GM12878 (cell line): ENCODE measurements around the gene DNAJA2. TPM values are rescaled to one million over a fixed set of nuclear protein-coding genes. Genes with fewer than 3 reads are reported as not detected.

ENCODE experiments used
- ATAC-seq: fragments of 200-7000 bp; cut with Tn5 transposase; 3 replicates; pipeline ENCODE4 v1.9.1; 2020; ENCODE audit warnings: mild to moderate bottlenecking, moderate library complexity
- BruUV-seq: library from RNA; stranded (reverse); fragments of 400-500 nt; replicated peaks from 2 replicates; lab custom pipeline; 2021; lab: Mats Ljungman, UMichigan
- CTCF ChIA-PET: fragments of 300-600 bp; sonication (Branson Sonifier 250); formaldehyde crosslinking; extraction: SDS; loops from one replicate; lab custom pipeline; 2021; ENCODE audit warnings: inconsistent platforms; lab: Yijun Ruan, JAX
- POLR2A ChIA-PET: fragments of 350-600 bp; formaldehyde crosslinking; extraction: SDS; loops from one replicate; lab custom pipeline; 2021; ENCODE audit warnings: inconsistent platforms; lab: Charles Lee
- RAD21 ChIA-PET: fragments of 300-600 bp; sonication (Branson Sonifier 250); formaldehyde crosslinking; loops from one replicate; lab custom pipeline; 2023; ENCODE audit warnings: antibody characterized with exemption; ENCODE audit not compliant: unreplicated experiment; lab: Charles Lee
- SMC1A ChIA-PET: fragments of 300-600 bp; sonication (Branson Sonifier 250); formaldehyde crosslinking; loops from one replicate; lab custom pipeline; 2023; ENCODE audit not compliant: unreplicated experiment, uncharacterized antibody; lab: Charles Lee
- DNase-seq: peaks from one replicate; pipeline ENCODE4 v3.0.0-alpha.2; 2011; ENCODE audit warnings: low read depth, low spot score
- FAIRE-seq: peaks from 3 replicates; lab custom pipeline; 2011; peaks lifted over from hg19 to GRCh38; lab: Jason Lieb, UNC
- H2AFZ ChIP-seq: 2 replicates; pipeline ENCODE4 v1.6.0; 2011; ENCODE audit warnings: low read depth, low read length, control low read depth; ENCODE audit not compliant: control insufficient read depth
- H3K27ac ChIP-seq: 2 replicates; pipeline ENCODE4 v1.5.1; 2011; ENCODE audit warnings: control low read depth; ENCODE audit not compliant: control insufficient read depth, insufficient read depth
- H3K27me3 ChIP-seq, 2 experiments: replicated peaks in 1 of 2; 2 replicates each; pipeline versions ENCODE4 v1.6.0 to v1.6.1; 2011; ENCODE audit warnings: low read length in 1 of 2; ENCODE audit not compliant: control insufficient read depth in 2 of 2, insufficient read depth in 2 of 2
- H3K36me3 ChIP-seq, 2 experiments: 2 replicates each; pipeline ENCODE4 v1.5.1; 2011; ENCODE audit warnings: low read length in 1 of 2; ENCODE audit not compliant: control insufficient read depth in 2 of 2, insufficient read depth in 2 of 2
- H3K4me1 ChIP-seq: 2 replicates; pipeline ENCODE4 v1.6.1; 2011; ENCODE audit warnings: mild to moderate bottlenecking, low read length, moderate library complexity, mixed read lengths; ENCODE audit not compliant: control insufficient read depth, insufficient read depth
- H3K4me2 ChIP-seq: 2 replicates; pipeline ENCODE4 v1.6.0; 2011; ENCODE audit warnings: control low read depth; ENCODE audit not compliant: control insufficient read depth, insufficient read depth
- H3K4me3 ChIP-seq: fragments of 200-600 bp; sonication (generic); 2 replicates; pipeline ENCODE4 v1.5.1; 2016
- H3K79me2 ChIP-seq: 2 replicates; pipeline ENCODE4 v1.6.0; 2011; ENCODE audit warnings: low read length; ENCODE audit not compliant: control insufficient read depth, insufficient read depth
- H3K9ac ChIP-seq: 2 replicates; pipeline ENCODE4 v1.8.0; 2011; ENCODE audit warnings: low read length, control low read depth, mixed read lengths; ENCODE audit not compliant: control insufficient read depth, insufficient read depth
- H3K9me3 ChIP-seq: replicated peaks from 3 replicates; pipeline ENCODE4 v1.5.1; 2011; ENCODE audit warnings: mild to moderate bottlenecking, low read length; ENCODE audit not compliant: control insufficient read depth, insufficient read depth
- H4K20me1 ChIP-seq: 2 replicates; pipeline ENCODE4 v1.6.0; 2011; ENCODE audit not compliant: control insufficient read depth, insufficient read depth
- ASH2L ChIP-seq: fragments of 300-600, 200-600 bp; sonication (generic); IDR thresholded peaks from 2 replicates; pipeline ENCODE4 v1.6.1; 2017; ENCODE audit warnings: low read depth, mild to moderate bottlenecking, borderline replicate concordance
- TBL1XR1 ChIP-seq: IDR thresholded peaks from 2 replicates; pipeline ENCODE4 v1.6.1; 2012; ENCODE audit warnings: low read depth, low read length, improper control_type of control experiment
- WGBS: methylation state at CpG from one replicate; pipeline ENCODE4 v1.1.6; 2016; ENCODE audit warnings: low lambda C conversion rate; ENCODE audit not compliant: insufficient replicate concordance, insufficient coverage; ENCODE audit errors: missing lambda C conversion rate; 5-methylcytosine and 5-hydroxymethylcytosine counted together
- in situ Hi-C: fragments of 300-500 bp; cut with MboI; formaldehyde crosslinking; loops from 9 replicates; pipeline ENCODE4 v1.14.3; 2018; ENCODE audit warnings: mixed read lengths
- intact Hi-C: fragments of 100-400 bp; cut with micrococcal nuclease; formaldehyde crosslinking; loops from one replicate; pipeline ENCODE4 v1.14.2; 2022; ENCODE audit not compliant: unreplicated experiment
- polyA plus RNA-seq, 11 experiments: library from polyadenylated mRNA; depleted of rRNA in 4 of 11; unstranded in 6 of 11; stranded (reverse) in 5 of 11; fragments of >200 nt; fragmentation: Nextera tagmentation in 4 of 11; fragmentation: Illumina TruSeq in 1 of 11; extraction: Ambion mirVana in 4 of 11; extraction: Trizol in 1 of 11; gene quantifications; 1 replicate in 1 of 11; 2 replicates in 10 of 11; pipeline versions ENCODE4 v1.2.1 to v1.2.3, GENCODE V29; 2011 to 2016; ENCODE audit warnings: inconsistent platforms in 2 of 11, missing spikeins in 2 of 11, low read depth in 1 of 11
- total RNA-seq, 4 experiments: library from RNA; depleted of rRNA in 3 of 4; stranded (reverse); fragments of >200 nt in 3 of 4; fragmentation: Illumina TruSeq in 1 of 4; extraction: Trizol in 1 of 4; gene quantifications; 2 replicates each; pipeline versions ENCODE4 v1.2.1 to v1.2.3, GENCODE V29; 2013 to 2021
- TF ChIP-seq, protein P1 (sequence below): IDR thresholded peaks from 2 replicates; pipeline ENCODE4 v1.6.1; 2011; ENCODE audit warnings: low read depth, mild to moderate bottlenecking, low read length, moderate library complexity, borderline replicate concordance; ENCODE audit errors: extremely low read depth
- TF ChIP-seq, protein P2 (sequence below): IDR thresholded peaks from 2 replicates; pipeline ENCODE4 v1.6.1; 2012; ENCODE audit warnings: low read depth, low read length, improper control_type of control experiment

DNAJA2 gene
- total and polyA plus RNA-seq, 10 of the 15 experiments (the other 5 are each of a cell fraction or from before 2014, with no cell fraction given), result 26.2 to 96.4 (median 58.1) TPM

DNA sequence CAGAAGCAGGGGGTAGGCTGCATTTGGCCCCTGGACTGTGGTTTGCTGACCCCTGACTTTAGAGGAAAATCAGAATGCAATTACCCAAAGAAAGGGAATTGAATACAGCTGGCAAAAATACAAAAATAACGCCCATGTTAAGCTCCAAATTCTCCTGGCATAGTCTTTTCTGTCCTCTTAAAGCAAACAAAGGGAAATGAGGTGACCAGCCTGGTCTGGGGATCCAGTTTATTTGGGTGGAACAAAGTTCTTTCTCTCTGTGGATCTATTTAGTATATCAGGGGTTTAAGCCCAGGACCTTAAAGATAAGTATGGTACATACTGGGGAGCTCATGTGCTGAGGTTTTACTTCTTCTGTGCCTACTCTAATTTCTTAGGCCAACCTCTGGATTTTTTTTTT is 23.5 kb downstream of the DNAJA2 start:
- whole genome bisulfite sequencing, result 88% methylated on average over 1 of the region's 1 CpG

More for the DNA sequence above, 23.5 kb downstream of the DNAJA2 start:
- Histone ChIP-seq H3K9me3 (no peaks in the 10 kb centered on the region), H3K27ac (no peak overlapping the region), H3K27me3 (no peaks in the 10 kb centered on the region), H3K79me2 (no peaks in the 10 kb centered on the region), H3K9ac (no peak overlapping the region), H3K4me3 (no peak overlapping the region), H3K4me2 (no peak overlapping the region), H3K4me1 (peaks cover 5% of the 10 kb centered on the region; the same call in 1 of the 2 replicates), H3K36me3 (peaks cover 0 to 5% of the 10 kb centered on the region in 2 experiments; a peak in 3 of 4 replicates), H2AFZ (no peak overlapping the region), H4K20me1 (no peaks in the 10 kb centered on the region)
- RAD21 ChIA-PET, result interaction anchor here (0.8 to 1.2 kb wide), 3 partner anchors 28 to 1215 kb away, joined by 3 to 4 read pairs (median 3); no protein-coding TSS in a partner anchor
- DNase-seq, result no peak
- SMC1A ChIA-PET, result interaction anchor here (0.9 to 4.8 kb wide), 6 partner anchors 12 to 210 kb away, joined by 3 to 19 read pairs (median 5); no protein-coding TSS in a partner anchor
- POLR2A ChIA-PET, result interaction anchor here (0.6 kb wide), 3 partner anchors 192 to 637 kb away, joined by 3 to 4 read pairs (median 3); no protein-coding TSS in a partner anchor
- TF ChIP-seq ASH2L (no peak), TBL1XR1 (no peak)
- TF ChIP-seq, protein P1, sequence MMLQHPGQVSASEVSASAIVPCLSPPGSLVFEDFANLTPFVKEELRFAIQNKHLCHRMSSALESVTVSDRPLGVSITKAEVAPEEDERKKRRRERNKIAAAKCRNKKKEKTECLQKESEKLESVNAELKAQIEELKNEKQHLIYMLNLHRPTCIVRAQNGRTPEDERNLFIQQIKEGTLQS, result no peak
- TF ChIP-seq, protein P2, sequence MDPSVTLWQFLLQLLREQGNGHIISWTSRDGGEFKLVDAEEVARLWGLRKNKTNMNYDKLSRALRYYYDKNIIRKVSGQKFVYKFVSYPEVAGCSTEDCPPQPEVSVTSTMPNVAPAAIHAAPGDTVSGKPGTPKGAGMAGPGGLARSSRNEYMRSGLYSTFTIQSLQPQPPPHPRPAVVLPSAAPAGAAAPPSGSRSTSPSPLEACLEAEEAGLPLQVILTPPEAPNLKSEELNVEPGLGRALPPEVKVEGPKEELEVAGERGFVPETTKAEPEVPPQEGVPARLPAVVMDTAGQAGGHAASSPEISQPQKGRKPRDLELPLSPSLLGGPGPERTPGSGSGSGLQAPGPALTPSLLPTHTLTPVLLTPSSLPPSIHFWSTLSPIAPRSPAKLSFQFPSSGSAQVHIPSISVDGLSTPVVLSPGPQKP, result no peak
- no peak for ATAC-seq
- intact Hi-C loops (no loop called here), in situ Hi-C loops (loop anchor here (5.0 kb wide), 2 partner anchors 187 to 1217 kb away; no protein-coding TSS in a partner anchor)
- no TSS peak for BruUV-seq
- CTCF ChIA-PET, result interaction anchor here (0.9 to 3.6 kb wide), 8 partner anchors 11 to 1215 kb away, joined by 3 to 20 read pairs (median 7); partner anchors contain the start of gene DNAJA2
- no peak for FAIRE-seq
